IMR-90 (cell line): ENCODE measurements around the gene EXO1. TPM values are rescaled to one million over a fixed set of nuclear protein-coding genes. Genes with fewer than 3 reads are reported as not detected.

Experiments used
- ATAC-seq: fragments of 200-7000 bp; cut with Tn5 transposase; 2 replicates; pipeline ENCODE4 v1.9.1; 2020; ENCODE audit warnings: low read depth, mild to moderate bottlenecking, moderate library complexity
- BruUV-seq: library from RNA; stranded (reverse); fragments of 400-500 nt; replicated peaks from 2 replicates; lab custom pipeline; 2021; lab: Mats Ljungman, UMichigan
- CTCF ChIA-PET: fragments of 300-600 bp; formaldehyde crosslinking; extraction: SDS; loops from one replicate; lab custom pipeline; 2021; ENCODE audit warnings: antibody characterized with exemption; lab: Yijun Ruan, JAX
- POLR2A ChIA-PET: fragments of 300-600 bp; sonication (Branson Sonifier 250); formaldehyde crosslinking; loops from one replicate; lab custom pipeline; 2022; ENCODE audit warnings: antibody characterized with exemption; ENCODE audit not compliant: unreplicated experiment; lab: Charles Lee
- DNase-seq: peaks from one replicate; pipeline ENCODE4 v3.0.0; 2013
- H2AFZ ChIP-seq: replicated peaks from 2 replicates; pipeline ENCODE3; 2013; ENCODE audit warnings: low read length, mild to moderate bottlenecking; ENCODE audit not compliant: poor library complexity
- H2AK5ac ChIP-seq: 2 replicates; pipeline ENCODE4 v1.6.1; 2013; ENCODE audit warnings: low read depth, low read length, inconsistent platforms
- H2AK9ac ChIP-seq: replicated peaks from 2 replicates; pipeline ENCODE3; 2013; ENCODE audit warnings: mild to moderate bottlenecking, low read depth, low read length, moderate library complexity; ENCODE audit not compliant: poor library complexity
- H2BK120ac ChIP-seq: 2 replicates; pipeline ENCODE4 v1.6.1; 2013; ENCODE audit warnings: low read depth, low read length, inconsistent platforms
- H2BK15ac ChIP-seq: 3 replicates; pipeline ENCODE4 v1.6.1; 2013; ENCODE audit warnings: low read depth, low read length, inconsistent platforms
- H2BK20ac ChIP-seq: 2 replicates; pipeline ENCODE4 v1.6.1; 2013; ENCODE audit warnings: low read depth, mild to moderate bottlenecking, inconsistent platforms, low read length, moderate library complexity
- H2BK5ac ChIP-seq: 2 replicates; pipeline ENCODE4 v1.6.1; 2013; ENCODE audit warnings: mild to moderate bottlenecking, low read depth, low read length, inconsistent platforms; ENCODE audit not compliant: poor library complexity, severe bottlenecking
- H3K14ac ChIP-seq: replicated peaks from 2 replicates; pipeline ENCODE4 v1.6.1; 2013; ENCODE audit warnings: low read depth, low read length, inconsistent platforms
- H3K18ac ChIP-seq: 2 replicates; pipeline ENCODE4 v1.6.1; 2013; ENCODE audit warnings: low read depth, low read length, control low read depth
- H3K23ac ChIP-seq: 2 replicates; pipeline ENCODE4 v1.6.1; 2013; ENCODE audit warnings: low read depth, low read length, inconsistent platforms
- H3K27ac ChIP-seq: 2 replicates; pipeline ENCODE4 v1.5.1; 2013; ENCODE audit warnings: mild to moderate bottlenecking, control low read depth, low read length; ENCODE audit not compliant: insufficient read depth
- H3K27me3 ChIP-seq: 2 replicates; pipeline ENCODE4 v1.6.1; 2013; ENCODE audit warnings: low read length; ENCODE audit not compliant: control insufficient read depth, insufficient read depth
- H3K36me3 ChIP-seq: 2 replicates; pipeline ENCODE4 v1.6.1; 2013; ENCODE audit warnings: low read length, mixed read lengths; ENCODE audit not compliant: control insufficient read depth, insufficient read depth
- H3K4ac ChIP-seq: 2 replicates; pipeline ENCODE4 v1.6.1; 2013; ENCODE audit warnings: low read depth, low read length, inconsistent platforms
- H3K4me1 ChIP-seq: 2 replicates; pipeline ENCODE4 v1.6.1; 2013; ENCODE audit warnings: low read length, mixed read lengths; ENCODE audit not compliant: control insufficient read depth, insufficient read depth
- H3K4me2 ChIP-seq: 2 replicates; pipeline ENCODE4 v1.6.1; 2013; ENCODE audit warnings: low read depth, mild to moderate bottlenecking, control low read depth, low read length, moderate library complexity
- H3K4me3 ChIP-seq: 2 replicates; pipeline ENCODE4 v1.5.1; 2013; ENCODE audit warnings: low read depth, mild to moderate bottlenecking, control low read depth, low read length, moderate library complexity; ENCODE audit not compliant: insufficient read depth
- H3K56ac ChIP-seq: 2 replicates; pipeline ENCODE4 v1.6.1; 2013; ENCODE audit warnings: low read length, inconsistent platforms; ENCODE audit not compliant: insufficient read depth; ENCODE audit errors: extremely low read depth
- H3K79me1 ChIP-seq, 2 experiments: 2 replicates each; pipeline ENCODE4 v1.6.1; 2013; ENCODE audit warnings: low read length in 2 of 2, inconsistent platforms in 1 of 2, low read depth in 1 of 2
- H3K9ac ChIP-seq: 2 replicates; pipeline ENCODE4 v1.6.1; 2013; ENCODE audit warnings: low read depth, low read length, control low read depth
- H3K9me1 ChIP-seq: 2 replicates; pipeline ENCODE4 v1.6.1; 2013; ENCODE audit warnings: low read length, inconsistent platforms; ENCODE audit not compliant: insufficient read depth
- H3K9me3 ChIP-seq: 2 replicates; pipeline ENCODE4 v1.6.1; 2013; ENCODE audit warnings: low read length; ENCODE audit not compliant: control insufficient read depth, insufficient read depth
- H4K20me1 ChIP-seq: 2 replicates; pipeline ENCODE4 v1.6.1; 2013; ENCODE audit warnings: low read length, inconsistent platforms; ENCODE audit not compliant: insufficient read depth
- H4K5ac ChIP-seq: 2 replicates; pipeline ENCODE4 v1.6.1; 2013; ENCODE audit warnings: mild to moderate bottlenecking, low read depth, low read length, control low read depth
- H4K8ac ChIP-seq, 2 experiments: 2 replicates each; pipeline ENCODE4 v1.6.1; 2013; ENCODE audit warnings: low read depth in 2 of 2, low read length in 2 of 2, control low read depth in 1 of 2, inconsistent platforms in 1 of 2
- H4K91ac ChIP-seq: 2 replicates; pipeline ENCODE4 v1.6.1; 2013; ENCODE audit warnings: low read depth, low read length, inconsistent platforms; ENCODE audit not compliant: insufficient read depth
- FOS ChIP-seq: fragments of 150-350 bp; IDR thresholded peaks from 2 replicates; pipeline ENCODE4 v1.6.1; 2016; ENCODE audit warnings: low read depth, low read length
- MXI1 ChIP-seq: IDR thresholded peaks from 2 replicates; pipeline ENCODE4 v1.6.1; 2012; ENCODE audit warnings: low read depth, mild to moderate bottlenecking, low read length, moderate library complexity, borderline replicate concordance
- NFE2L2 ChIP-seq: fragments of 150-350 bp; IDR thresholded peaks from 2 replicates; pipeline ENCODE4 v1.6.1; 2016; ENCODE audit warnings: low read depth, mild to moderate bottlenecking, low read length
- SMC3 ChIP-seq: fragments of 150-350 bp; IDR thresholded peaks from 2 replicates; pipeline ENCODE4 v1.6.1; 2016; ENCODE audit warnings: low read depth, mild to moderate bottlenecking, antibody characterized with exemption, low read length, moderate library complexity
- WGBS, 2 experiments: methylation state at CpG; one replicate each; pipeline versions ENCODE4 v1.1.5 to v1.1.7; 2013; ENCODE audit warnings: missing lambda C conversion rate in 2 of 2; ENCODE audit not compliant: insufficient read length in 1 of 2; ENCODE audit errors: extremely low coverage in 2 of 2; 5-methylcytosine and 5-hydroxymethylcytosine counted together
- dilution Hi-C: fragments of 300-500 bp; cut with HindIII; formaldehyde crosslinking; loops from one replicate; pipeline ENCODE4 v1.14.3; 2018; ENCODE audit warnings: low sequenced_read_pairs; ENCODE audit not compliant: unreplicated experiment
- in situ Hi-C: fragments of 300-500 bp; cut with MboI; formaldehyde crosslinking; loops from 3 replicates; pipeline ENCODE4 v1.14.3; 2019; ENCODE audit warnings: low sequenced_read_pairs, inconsistent platforms, mixed read lengths
- intact Hi-C: fragments of 100-400 bp; cut with micrococcal nuclease; formaldehyde crosslinking; loops from 2 replicates; pipeline ENCODE4 v1.10.0; 2022
- polyA plus RNA-seq, 3 experiments: library from polyadenylated mRNA; depleted of rRNA; stranded (reverse); fragments of >200 nt; gene quantifications; 2 replicates each; pipeline ENCODE4 v1.2.3, GENCODE V29; 2012; ENCODE audit warnings: low replicate concordance in 1 of 3
- total RNA-seq: library from RNA; depleted of rRNA; stranded (reverse); fragments of >200 nt; gene quantifications from 2 replicates; pipeline ENCODE4 v1.2.3, GENCODE V29; 2012

EXO1 gene
- total and polyA plus RNA-seq, 2 of the 4 experiments (the other 2 are of a cell fraction): 5.1 to 12.9 TPM

DNA sequence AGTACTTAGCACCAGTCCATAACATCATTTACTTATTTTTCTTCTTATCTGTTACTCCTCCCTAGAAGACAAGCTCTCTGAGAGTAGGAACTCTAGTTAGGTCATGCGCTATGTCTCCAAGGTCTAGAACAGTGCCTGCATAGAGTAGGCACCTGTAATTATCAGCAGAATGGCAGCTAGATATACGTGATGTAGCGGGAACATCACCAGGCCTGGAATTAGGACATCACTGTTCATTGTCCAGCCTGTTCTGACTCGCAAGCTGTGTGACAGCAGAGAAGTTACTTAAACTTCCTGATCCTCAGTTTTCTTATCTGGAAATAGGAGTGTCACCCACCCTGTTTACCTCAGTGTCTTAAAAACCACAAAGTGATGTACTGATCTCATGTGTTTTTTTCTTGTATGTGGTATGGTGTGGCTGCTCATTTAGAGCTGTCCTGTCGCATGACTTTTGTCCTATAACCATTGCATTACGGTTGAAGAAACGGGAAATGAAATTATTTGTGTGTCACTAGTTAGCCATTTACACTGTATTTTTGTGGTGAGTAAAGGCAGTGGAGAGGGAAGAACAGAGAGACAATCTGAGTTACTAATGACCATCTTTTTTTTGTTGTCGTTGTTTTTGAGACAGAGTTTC lies 37.1 kb upstream of the EXO1 start:
- H3K56ac ChIP-seq: no peak overlapping the region
- no peak overlapping the region for H2BK20ac ChIP-seq
- H3K18ac ChIP-seq: no peak overlapping the region
- dilution Hi-C loops (no loop called here), intact Hi-C loops (no loop called here), in situ Hi-C loops (no loop called here)
- no peak overlapping the region for H3K4ac ChIP-seq
- no peak overlapping the region for H2BK5ac ChIP-seq
- H4K20me1 ChIP-seq: no peaks in the 10 kb centered on the region
- H3K23ac ChIP-seq: no peak overlapping the region
- H3K14ac ChIP-seq: no peak overlapping the region
- H3K4me3 ChIP-seq: no peak overlapping the region
- no peak for TF ChIP-seq FOS
- TF ChIP-seq SMC3: no peak
- no peak for TF ChIP-seq MXI1
- no peak for TF ChIP-seq NFE2L2
- ATAC-seq: no peak
- H2BK120ac ChIP-seq: 0 out of 2 replicates have a peak overlapping the region, but pooled peaks have one; percentile 15
- no peaks in the 10 kb centered on the region for H3K79me1 ChIP-seq
- H3K9me3 ChIP-seq: no peaks in the 10 kb centered on the region
- no peak for DNase-seq
- H3K27ac ChIP-seq: no peak overlapping the region
- CTCF ChIA-PET: interaction anchor here (1.1 kb wide), 1 partner anchor 11 kb away, joined by 3 read pairs; no protein-coding TSS in a partner anchor
- no peak overlapping the region for H2AK9ac ChIP-seq
- 0 out of 2 replicates have a peak, but pooled peaks cover 4% of the 10 kb centered on the region for H3K9me1 ChIP-seq
- H2AK5ac ChIP-seq: no peak overlapping the region
- H2AFZ ChIP-seq: no peak overlapping the region
- no peak overlapping the region for H3K9ac ChIP-seq
- 0 out of 2 replicates have a peak, but pooled peaks cover 2% of the 10 kb centered on the region for H3K4me1 ChIP-seq
- H3K4me2 ChIP-seq: no peak overlapping the region
- no peak overlapping the region for H4K91ac ChIP-seq
- no peak overlapping the region for H4K5ac ChIP-seq
- H4K8ac ChIP-seq: no peak overlapping the region
- H3K36me3 ChIP-seq: no peaks in the 10 kb centered on the region
- H2BK15ac ChIP-seq: no peak overlapping the region
- no TSS peak for BruUV-seq
- POLR2A ChIA-PET: no interaction called here
- no peaks in the 10 kb centered on the region for H3K27me3 ChIP-seq
- 100% methylated on average over 2 of the region's 8 CpGs; no CpG with 5 or more reads in 1 of the 2 experiments for WGBS, 2 experiments
